ENCODE results near the gene SOX2. TPM values are rescaled to one million over a fixed set of nuclear protein-coding genes. Genes with fewer than 3 reads are reported as not detected.
"Not testable (repeated sequence)": the region's sequence is repeated elsewhere in the genome, so short reads cannot be mapped to it uniquely, and the experiment has no call there.

The SOX2 gene
- total and polyA plus RNA-seq, 4 donors: 0.13 to 0.29 (median 0.24) TPM; not detected in 1

DNA sequence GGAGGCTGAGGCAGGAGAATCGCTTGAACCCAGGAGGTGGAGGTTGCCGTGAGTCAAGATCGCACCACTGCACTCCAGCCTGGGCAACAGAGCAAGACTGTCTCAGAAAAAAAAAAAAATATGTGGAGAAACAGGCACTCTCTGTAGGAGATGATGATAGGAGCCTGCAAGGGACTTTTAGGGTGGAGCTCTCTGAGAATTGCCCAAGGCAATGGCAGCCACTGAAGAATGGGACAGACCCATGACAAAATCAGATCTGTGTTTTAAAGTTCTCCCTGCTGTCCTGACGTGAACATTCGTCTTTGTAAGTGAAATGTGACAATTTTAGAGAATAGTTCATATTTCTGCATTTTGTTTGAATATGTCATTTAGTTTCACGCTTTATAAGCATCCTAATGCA, 50.2 kb downstream of the SOX2 start:
- H3K36me3 ChIP-seq (ENCODE audit: control insufficient read depth in 1 of 2, insufficient read depth in 2 of 2, low read length in 1 of 2): no peaks in the 10 kb centered on the region
- no peaks in the 10 kb centered on the region for H3K27me3 ChIP-seq (ENCODE audit: control insufficient read depth in 1 of 2, insufficient read depth in 2 of 2, low read length in 1 of 2)
- 80 to 96% methylated on average over 6 of the region's 6 CpGs for WGBS, 2 donors
- no peak for ATAC-seq (ENCODE audit: low FRiP score)
- DNase-seq: no peak
- H3K9me3 ChIP-seq (ENCODE audit: control insufficient read depth, low read length): no peaks in the 10 kb centered on the region
- intact Hi-C loops (cut with DNase I): no loop called here
- no peaks in the 10 kb centered on the region for H3K4me1 ChIP-seq (ENCODE audit: control insufficient read depth in 1 of 2, insufficient read depth in 2 of 2, low read length in 2 of 2)
- no peak overlapping the region for H3K4me3 ChIP-seq (ENCODE audit: low read length in 2 of 2)
- H3K27ac ChIP-seq (ENCODE audit: low read depth in 1 of 2, low read length in 2 of 2): no peak overlapping the region

DNA sequence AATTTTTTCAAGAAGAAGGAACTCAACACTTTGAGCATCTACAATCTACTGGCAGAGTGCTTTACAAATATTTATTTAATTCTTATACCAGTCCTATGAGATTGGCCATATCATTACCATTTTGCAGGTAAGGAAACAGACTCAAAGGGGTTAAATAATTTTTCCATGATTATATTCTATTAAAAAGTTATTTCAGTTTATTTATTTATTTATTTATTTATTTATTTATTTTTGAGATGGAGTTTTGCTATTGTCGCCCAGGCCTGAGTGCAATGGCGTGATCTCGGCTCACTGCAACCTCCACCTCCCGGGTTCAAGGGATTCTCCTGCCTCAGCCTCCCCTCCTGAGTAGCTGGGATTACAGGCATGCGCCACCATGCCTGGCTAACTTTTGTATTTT, 52.3 kb downstream of the SOX2 start:
- H3K36me3 ChIP-seq (ENCODE audit: control insufficient read depth in 1 of 2, insufficient read depth in 2 of 2, low read length in 1 of 2): not testable (repeated sequence)
- WGBS, 2 donors: 93 to 96% methylated on average over 5 of the region's 5 CpGs

More for the DNA sequence above, 52.3 kb downstream of the SOX2 start:
- ATAC-seq (ENCODE audit: low FRiP score); H3K27me3 ChIP-seq (ENCODE audit: control insufficient read depth in 1 of 2, insufficient read depth in 2 of 2, low read length in 1 of 2); H3K4me3 ChIP-seq (ENCODE audit: low read length in 2 of 2); intact Hi-C loops (cut with DNase I); DNase-seq; H3K9me3 ChIP-seq (ENCODE audit: control insufficient read depth, low read length); H3K27ac ChIP-seq (ENCODE audit: low read depth in 1 of 2, low read length in 2 of 2); H3K4me1 ChIP-seq (ENCODE audit: control insufficient read depth in 1 of 2, insufficient read depth in 2 of 2, low read length in 2 of 2): not testable (repeated sequence)

All from aorta (tissue), 5 donors.